K562 (cell line): ENCODE data around the gene LIMS1.

Experiments
- CBX5 ChIP-seq: IDR thresholded peaks from 2 replicates; pipeline ENCODE4 v1.6.1; 2014; ENCODE audit warnings: low read depth, borderline replicate concordance
- CHCHD3 ChIP-seq: fragments of 250-450 bp; sonication (Bioruptor Pico); IDR thresholded peaks from 2 replicates; pipeline ENCODE4 v2.1.2; 2022; ENCODE audit warnings: mild to moderate bottlenecking
- KLF16 ChIP-seq: IDR thresholded peaks from 2 replicates; pipeline ENCODE4 v1.6.1; 2016; ENCODE audit warnings: antibody characterized with exemption
- MAZ ChIP-seq, 2 experiments: fragments of 450-650 bp in 1 of 2; sonication (generic) in 1 of 2; formaldehyde crosslinking; IDR thresholded peaks in 1 of 2; conservative IDR thresholded peaks in 1 of 2; 2 replicates each; pipeline versions ENCODE4 v1.4.0 to v1.5.0; 2020; ENCODE audit warnings: mild to moderate bottlenecking in 1 of 2, missing genetic modification reagents in 1 of 2
- POLR2A ChIP-seq: fragments of 450-650 bp; conservative IDR thresholded peaks from 2 replicates; pipeline ENCODE4 v1.6.1; 2016
- SRSF1 ChIP-seq: fragments of 200-400 bp; formaldehyde crosslinking; IDR thresholded peaks from 2 replicates; pipeline ENCODE4 v1.6.1; 2017; ENCODE audit warnings: mild to moderate bottlenecking, low read depth, low read length, moderate library complexity
- TAF1 ChIP-seq: IDR thresholded peaks from 2 replicates; pipeline ENCODE4 v1.6.1; 2011; ENCODE audit warnings: mild to moderate bottlenecking, low read length, moderate library complexity; ENCODE audit not compliant: insufficient read depth, control insufficient read depth, severe bottlenecking; ENCODE audit errors: extremely low read depth
- TF ChIP-seq, protein P1 (sequence below): fragments of 450-650 bp; conservative IDR thresholded peaks from 2 replicates; pipeline ENCODE4 v1.6.1; 2016; ENCODE audit warnings: missing genetic modification characterization, low read depth, mild to moderate bottlenecking, missing compliant biosample characterization, moderate library complexity
- TF ChIP-seq, protein P2 (sequence below): fragments of 150-350 bp; IDR thresholded peaks from 2 replicates; pipeline ENCODE4 v1.6.1; 2014; ENCODE audit warnings: low read depth, mild to moderate bottlenecking, low read length, borderline replicate concordance

DNA sequence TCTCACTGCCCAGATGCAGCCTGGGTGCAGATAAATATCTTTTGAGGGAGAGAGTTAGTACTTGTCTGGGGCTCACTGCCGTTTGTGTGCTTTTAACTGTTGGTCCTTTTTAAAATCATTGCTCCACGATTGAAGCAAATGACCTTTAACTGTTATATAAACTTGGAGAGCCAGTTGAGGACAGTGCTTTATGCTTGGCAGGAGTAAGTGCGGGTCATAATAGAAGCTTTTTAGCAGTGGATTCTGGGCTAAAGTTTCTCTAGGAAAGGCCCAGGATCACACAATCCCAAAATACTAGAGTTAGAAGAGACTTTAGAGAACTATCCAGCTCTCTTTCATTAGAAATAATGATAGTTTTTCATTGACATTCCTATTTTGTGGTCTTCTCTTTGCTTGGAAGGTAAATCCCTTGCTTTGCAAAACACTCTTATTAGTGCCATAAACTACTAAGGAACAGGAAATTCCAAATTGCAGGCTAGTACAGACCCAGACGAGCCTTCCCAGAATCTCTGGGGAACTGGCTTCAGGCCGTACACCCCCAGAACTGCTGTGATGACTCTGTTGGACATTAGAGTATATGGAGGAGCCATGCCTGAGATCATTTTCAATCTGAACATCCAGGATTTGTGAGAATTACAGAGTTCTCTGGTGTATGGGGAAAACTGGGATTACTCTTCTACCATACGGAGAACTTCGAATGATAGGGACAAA lies 19.1 kb downstream of the LIMS1 start:
- TF ChIP-seq, protein P1, sequence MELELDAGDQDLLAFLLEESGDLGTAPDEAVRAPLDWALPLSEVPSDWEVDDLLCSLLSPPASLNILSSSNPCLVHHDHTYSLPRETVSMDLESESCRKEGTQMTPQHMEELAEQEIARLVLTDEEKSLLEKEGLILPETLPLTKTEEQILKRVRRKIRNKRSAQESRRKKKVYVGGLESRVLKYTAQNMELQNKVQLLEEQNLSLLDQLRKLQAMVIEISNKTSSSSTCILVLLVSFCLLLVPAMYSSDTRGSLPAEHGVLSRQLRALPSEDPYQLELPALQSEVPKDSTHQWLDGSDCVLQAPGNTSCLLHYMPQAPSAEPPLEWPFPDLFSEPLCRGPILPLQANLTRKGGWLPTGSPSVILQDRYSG = no peak
- TF ChIP-seq CBX5 = no peak
- TF ChIP-seq POLR2A = no peak
- TF ChIP-seq CHCHD3 (CRISPR knock-in tag) = no peak
- TF ChIP-seq, protein P2, sequence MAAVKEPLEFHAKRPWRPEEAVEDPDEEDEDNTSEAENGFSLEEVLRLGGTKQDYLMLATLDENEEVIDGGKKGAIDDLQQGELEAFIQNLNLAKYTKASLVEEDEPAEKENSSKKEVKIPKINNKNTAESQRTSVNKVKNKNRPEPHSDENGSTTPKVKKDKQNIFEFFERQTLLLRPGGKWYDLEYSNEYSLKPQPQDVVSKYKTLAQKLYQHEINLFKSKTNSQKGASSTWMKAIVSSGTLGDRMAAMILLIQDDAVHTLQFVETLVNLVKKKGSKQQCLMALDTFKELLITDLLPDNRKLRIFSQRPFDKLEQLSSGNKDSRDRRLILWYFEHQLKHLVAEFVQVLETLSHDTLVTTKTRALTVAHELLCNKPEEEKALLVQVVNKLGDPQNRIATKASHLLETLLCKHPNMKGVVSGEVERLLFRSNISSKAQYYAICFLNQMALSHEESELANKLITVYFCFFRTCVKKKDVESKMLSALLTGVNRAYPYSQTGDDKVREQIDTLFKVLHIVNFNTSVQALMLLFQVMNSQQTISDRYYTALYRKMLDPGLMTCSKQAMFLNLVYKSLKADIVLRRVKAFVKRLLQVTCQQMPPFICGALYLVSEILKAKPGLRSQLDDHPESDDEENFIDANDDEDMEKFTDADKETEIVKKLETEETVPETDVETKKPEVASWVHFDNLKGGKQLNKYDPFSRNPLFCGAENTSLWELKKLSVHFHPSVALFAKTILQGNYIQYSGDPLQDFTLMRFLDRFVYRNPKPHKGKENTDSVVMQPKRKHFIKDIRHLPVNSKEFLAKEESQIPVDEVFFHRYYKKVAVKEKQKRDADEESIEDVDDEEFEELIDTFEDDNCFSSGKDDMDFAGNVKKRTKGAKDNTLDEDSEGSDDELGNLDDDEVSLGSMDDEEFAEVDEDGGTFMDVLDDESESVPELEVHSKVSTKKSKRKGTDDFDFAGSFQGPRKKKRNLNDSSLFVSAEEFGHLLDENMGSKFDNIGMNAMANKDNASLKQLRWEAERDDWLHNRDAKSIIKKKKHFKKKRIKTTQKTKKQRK = no peak
- TF ChIP-seq MAZ (CRISPR knock-in tag; conservative IDR thresholded peaks at IDR 0.05 in 1 of 2, IDR thresholded peaks at IDR 0.05 in 1 of 2) = no peak
- no peak for TF ChIP-seq TAF1
- no peak for TF ChIP-seq SRSF1
- TF ChIP-seq KLF16 = no peak
